ENCODE results near the gene ITGAD. TPM values are rescaled to one million over a fixed set of nuclear protein-coding genes. Genes with fewer than 3 reads are reported as not detected.

ITGAD gene
- total and polyA plus RNA-seq, 11 donors = 0.41 to 0.80 TPM; not detected in 9

GRCh38 chr16:31409433-31409832 lies 16.3 kb downstream of the ITGAD start:
- Histone ChIP-seq H3K4me1 (peaks cover 0 to under 1% (median 0%) of the 10 kb centered on the region in 12 donors), H3K27ac (no peak overlapping the region), H3K4me3 (no peak overlapping the region), H3K27me3 (peaks cover 0 to 6% (median 0%) of the 10 kb centered on the region in 9 donors), H3K36me3 (no peaks in the 10 kb centered on the region), H3K9me3 (no peaks in the 10 kb centered on the region)
- no peak for DNase-seq
- ATAC-seq = no peak
- no peak for TF ChIP-seq POLR2A (IDR thresholded peaks at IDR 0.05)
- intact Hi-C loops (cut with DNase I) = no loop called here
- WGBS, 4 donors = 50 to 59% (median 56%) methylated on average over 3 of the region's 3 CpGs

GRCh38 chr16:31410082-31410481 lies 16.9 kb downstream of the ITGAD start:
- Histone ChIP-seq H3K27ac (no peak overlapping the region), H3K9me3 (no peaks in the 10 kb centered on the region), H3K4me3 (no peak overlapping the region), H3K27me3 (peaks cover 0 to 6% (median 0%) of the 10 kb centered on the region in 9 donors), H3K36me3 (no peaks in the 10 kb centered on the region), H3K4me1 (no peaks in the 10 kb centered on the region)
- ATAC-seq (no peak), DNase-seq (no peak)
- intact Hi-C loops (cut with DNase I) = no loop called here
- TF ChIP-seq POLR2A (IDR thresholded peaks at IDR 0.05) (no peak), CTCF (IDR thresholded peaks at IDR 0.05) (no peak)
- 77 to 90% (median 83%) methylated on average over 9 of the region's 9 CpGs for WGBS, 4 donors

- Histone ChIP-seq H3K27ac (no peak overlapping the region), H3K9me3 (no peaks in the 10 kb centered on the region), H3K36me3 (no peaks in the 10 kb centered on the region), H3K27me3 (peaks cover 0 to 6% (median 0%) of the 10 kb centered on the region in 9 donors), H3K4me3 (no peak overlapping the region), H3K4me1 (no peaks in the 10 kb centered on the region)
- intact Hi-C loops (cut with DNase I) = no loop called here
- 77 to 80% (median 79%) methylated on average over 18 to 22 of the region's 22 CpGs for WGBS, 4 donors
- DNase-seq (no peak), ATAC-seq (peak in 1 of 4 donors; percentile 10)
- TF ChIP-seq CTCF (IDR thresholded peaks at IDR 0.05) (no peak), POLR2A (IDR thresholded peaks at IDR 0.05) (no peak)
Measured at GRCh38 chr16:31411024-31411844, 18.1 kb downstream of the ITGAD start.

- ATAC-seq = no peak
Measured at GRCh38 chr16:31412750-31413149, 19.6 kb downstream of the ITGAD start.

More at GRCh38 chr16:31412750-31413149, 19.6 kb downstream of the ITGAD start:
- Histone ChIP-seq H3K27me3 (peaks cover 0 to 6% (median 0%) of the 10 kb centered on the region in 9 donors), H3K36me3 (no peaks in the 10 kb centered on the region), H3K9me3 (peaks cover 0 to 3% (median 0%) of the 10 kb centered on the region in 12 donors), H3K4me3 (no peak overlapping the region), H3K27ac (no peak overlapping the region), H3K4me1 (no peaks in the 10 kb centered on the region)
- WGBS, 4 donors = 78 to 83% (median 82%) methylated on average over 10 of the region's 10 CpGs
- intact Hi-C loops (cut with DNase I) = no loop called here
- TF ChIP-seq POLR2A (IDR thresholded peaks at IDR 0.05) = no peak
- no peak for TF ChIP-seq CTCF (IDR thresholded peaks at IDR 0.05)
- no peak for DNase-seq

Data from heart left ventricle (tissue), 16 donors.